ENCODE measurements around the gene CCR5AS.

The CCR5AS gene

DNA sequence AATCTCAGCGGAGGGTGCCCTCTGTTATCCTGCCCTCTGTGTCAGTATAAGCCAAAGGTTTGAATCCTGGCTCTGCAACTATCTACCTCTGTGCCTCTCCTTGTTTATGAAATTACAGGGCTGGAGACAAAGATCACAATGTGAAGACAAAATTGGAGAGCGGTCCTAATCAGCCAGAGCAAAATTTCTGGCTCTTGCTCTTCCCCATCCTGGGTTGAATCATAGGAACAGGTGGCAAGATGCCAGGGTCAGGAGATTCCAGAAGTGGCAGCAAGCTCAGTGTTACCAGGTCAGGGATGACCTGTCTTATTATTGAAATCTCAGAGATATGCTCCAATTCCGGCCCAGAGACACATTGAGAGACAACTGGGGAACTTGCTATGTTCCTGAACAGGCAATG, 55.2 kb downstream of the CCR5AS start:
- no peaks in the 10 kb centered on the region for H3K36me3 ChIP-seq
- H3K4me3 ChIP-seq: no peak overlapping the region
- DNase-seq: no peak
- no peaks in the 10 kb centered on the region for H3K27me3 ChIP-seq
- H3K9me3 ChIP-seq: no peaks in the 10 kb centered on the region
- H3K4me1 ChIP-seq: no peaks in the 10 kb centered on the region
- intact Hi-C loops (cut with DNase I; ENCODE audit: low total_unique reads): no loop called here
- TF ChIP-seq, protein P1, sequence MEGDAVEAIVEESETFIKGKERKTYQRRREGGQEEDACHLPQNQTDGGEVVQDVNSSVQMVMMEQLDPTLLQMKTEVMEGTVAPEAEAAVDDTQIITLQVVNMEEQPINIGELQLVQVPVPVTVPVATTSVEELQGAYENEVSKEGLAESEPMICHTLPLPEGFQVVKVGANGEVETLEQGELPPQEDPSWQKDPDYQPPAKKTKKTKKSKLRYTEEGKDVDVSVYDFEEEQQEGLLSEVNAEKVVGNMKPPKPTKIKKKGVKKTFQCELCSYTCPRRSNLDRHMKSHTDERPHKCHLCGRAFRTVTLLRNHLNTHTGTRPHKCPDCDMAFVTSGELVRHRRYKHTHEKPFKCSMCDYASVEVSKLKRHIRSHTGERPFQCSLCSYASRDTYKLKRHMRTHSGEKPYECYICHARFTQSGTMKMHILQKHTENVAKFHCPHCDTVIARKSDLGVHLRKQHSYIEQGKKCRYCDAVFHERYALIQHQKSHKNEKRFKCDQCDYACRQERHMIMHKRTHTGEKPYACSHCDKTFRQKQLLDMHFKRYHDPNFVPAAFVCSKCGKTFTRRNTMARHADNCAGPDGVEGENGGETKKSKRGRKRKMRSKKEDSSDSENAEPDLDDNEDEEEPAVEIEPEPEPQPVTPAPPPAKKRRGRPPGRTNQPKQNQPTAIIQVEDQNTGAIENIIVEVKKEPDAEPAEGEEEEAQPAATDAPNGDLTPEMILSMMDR (IDR thresholded peaks at IDR 0.05): no peak
- TF ChIP-seq POLR2A (IDR thresholded peaks at IDR 0.05): no peak
- H3K27ac ChIP-seq: no peak overlapping the region

DNA sequence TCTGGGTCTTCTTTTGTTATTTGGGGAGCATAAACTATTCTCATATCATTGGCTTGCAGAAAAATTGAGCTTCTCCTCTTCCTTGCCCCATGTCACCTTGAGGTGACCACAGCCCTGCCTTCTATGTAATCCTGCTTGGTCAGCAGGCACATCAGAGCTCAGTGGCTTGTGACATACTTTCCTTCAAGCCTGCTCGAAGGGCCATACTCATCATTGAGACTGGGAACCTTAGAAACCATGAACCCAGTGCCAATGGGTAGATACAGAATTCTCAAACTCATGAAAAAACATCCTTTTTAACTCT, 56.7 kb downstream of the CCR5AS start:
- DNase-seq: no peak
- intact Hi-C loops (cut with DNase I; ENCODE audit: low total_unique reads): no loop called here
- Histone ChIP-seq H3K36me3 (no peaks in the 10 kb centered on the region), H3K9me3 (no peaks in the 10 kb centered on the region), H3K4me3 (no peak overlapping the region), H3K27me3 (no peaks in the 10 kb centered on the region), H3K4me1 (no peaks in the 10 kb centered on the region), H3K27ac (no peak overlapping the region)
- TF ChIP-seq, protein P1 (IDR thresholded peaks at IDR 0.05): no peak
- TF ChIP-seq POLR2A (IDR thresholded peaks at IDR 0.05): no peak

DNA sequence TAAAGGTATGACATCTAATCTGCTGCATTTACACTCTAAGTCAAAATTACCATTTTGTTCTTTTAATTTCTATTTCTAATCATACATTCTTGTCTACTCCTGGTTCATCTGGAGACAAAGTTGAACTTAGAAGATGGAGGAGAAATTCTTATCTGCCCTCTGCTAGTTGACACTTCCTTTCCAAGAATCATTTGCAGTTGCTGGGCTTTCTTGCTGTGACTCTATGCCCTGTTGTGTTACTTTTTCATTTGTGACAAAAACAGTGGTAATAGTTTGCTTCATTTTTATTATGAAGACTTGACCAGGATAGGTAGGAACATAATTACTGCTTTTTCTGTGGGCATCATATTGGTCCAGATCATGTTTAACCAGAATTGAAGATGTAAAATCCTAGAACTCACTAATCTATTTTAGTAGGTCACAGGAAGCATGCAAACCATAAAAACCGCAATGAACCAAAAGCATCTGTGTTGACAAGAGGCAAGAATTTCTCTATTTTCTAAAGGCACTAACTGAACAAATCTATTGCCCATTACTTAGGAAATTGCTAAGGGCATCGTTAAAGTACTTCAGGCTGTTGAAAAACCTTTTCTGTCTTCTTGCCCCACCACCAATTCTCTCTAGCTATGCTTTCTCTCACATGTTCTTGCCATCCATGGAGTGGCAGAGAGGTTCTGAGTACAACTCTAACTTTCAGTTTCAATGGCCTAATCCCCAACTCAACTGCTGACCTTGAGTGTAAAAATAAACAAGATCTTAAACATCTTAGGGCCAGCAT, 57.2 kb downstream of the CCR5AS start:
- no peak for DNase-seq
- Histone ChIP-seq H3K4me3 (no peak overlapping the region), H3K9me3 (no peaks in the 10 kb centered on the region), H3K27me3 (no peaks in the 10 kb centered on the region), H3K27ac (no peak overlapping the region), H3K36me3 (no peaks in the 10 kb centered on the region), H3K4me1 (no peaks in the 10 kb centered on the region)
- intact Hi-C loops (cut with DNase I; ENCODE audit: low total_unique reads): no loop called here
- TF ChIP-seq POLR2A (IDR thresholded peaks at IDR 0.05): no peak
- TF ChIP-seq, protein P1 (IDR thresholded peaks at IDR 0.05): no peak

DNA sequence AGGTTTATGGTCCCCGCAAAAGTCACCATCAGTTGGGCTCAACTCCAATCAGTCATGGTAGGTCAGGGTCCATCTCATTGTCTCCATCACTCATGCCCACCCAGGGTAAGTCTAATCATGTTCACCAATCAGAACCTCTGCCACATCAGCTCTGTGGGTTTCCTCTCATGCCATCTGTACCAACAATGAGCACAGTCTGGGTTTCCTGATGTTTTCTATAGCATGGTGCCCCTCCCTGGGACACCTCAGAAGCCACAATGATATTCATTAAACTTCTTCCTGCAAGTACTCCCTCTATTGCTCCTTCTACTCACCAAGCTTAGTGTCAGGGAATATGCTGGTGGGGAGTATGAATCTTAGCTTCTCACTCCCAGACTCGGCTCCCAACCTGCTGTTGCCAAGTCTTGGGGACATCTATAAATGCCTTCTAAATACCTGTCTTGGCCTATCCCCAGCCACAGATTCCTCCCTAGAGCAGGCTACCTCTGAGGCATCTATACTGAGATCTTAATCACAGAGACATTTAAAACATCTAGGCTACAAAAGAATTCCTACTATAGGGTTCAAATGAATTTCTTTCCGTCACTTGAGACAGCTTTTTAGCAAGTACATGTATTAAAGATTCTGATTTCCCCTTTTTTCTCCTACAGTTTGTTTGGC, 57.9 kb downstream of the CCR5AS start:
- no peak overlapping the region for H3K27ac ChIP-seq
- intact Hi-C loops (cut with DNase I; ENCODE audit: low total_unique reads): no loop called here
- no peaks in the 10 kb centered on the region for H3K4me1 ChIP-seq
- no peaks in the 10 kb centered on the region for H3K27me3 ChIP-seq
- no peak for DNase-seq
- no peak for TF ChIP-seq POLR2A (IDR thresholded peaks at IDR 0.05)
- TF ChIP-seq, protein P1 (IDR thresholded peaks at IDR 0.05): no peak
- no peaks in the 10 kb centered on the region for H3K36me3 ChIP-seq
- H3K9me3 ChIP-seq: no peaks in the 10 kb centered on the region
- H3K4me3 ChIP-seq: no peak overlapping the region

DNA sequence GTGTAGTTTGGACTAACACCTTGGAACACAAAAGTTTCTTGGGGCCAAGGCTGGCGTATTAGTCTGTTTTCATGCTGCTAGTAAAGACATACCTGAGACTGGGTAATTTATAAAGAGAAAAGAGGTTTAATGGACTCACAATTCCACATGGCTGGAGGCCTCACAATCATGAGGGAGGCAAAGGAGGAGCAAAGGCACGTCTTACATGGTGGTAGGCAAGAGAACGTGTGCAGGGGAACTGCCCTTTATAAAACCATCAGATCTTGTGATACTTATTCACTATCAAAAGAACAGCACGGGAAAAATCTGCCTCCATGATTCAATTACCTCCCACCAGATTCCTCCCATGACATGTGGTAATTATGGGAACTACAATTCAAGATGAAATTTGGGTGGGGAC, 62.4 kb downstream of the CCR5AS start:
- H3K27ac ChIP-seq: no peak overlapping the region
- H3K9me3 ChIP-seq: no peaks in the 10 kb centered on the region
- intact Hi-C loops (cut with DNase I; ENCODE audit: low total_unique reads): no loop called here
- no peak overlapping the region for H3K4me3 ChIP-seq
- H3K4me1 ChIP-seq: no peaks in the 10 kb centered on the region
- H3K36me3 ChIP-seq: no peaks in the 10 kb centered on the region
- no peaks in the 10 kb centered on the region for H3K27me3 ChIP-seq
- no peak for DNase-seq
- TF ChIP-seq, protein P1 (IDR thresholded peaks at IDR 0.05): no peak
- no peak for TF ChIP-seq POLR2A (IDR thresholded peaks at IDR 0.05)

Measured in uterus (tissue), 3 donors.